Testis (tissue), 2 donors: ENCODE measurements around the gene CCDC192.

Source experiments
- CTCF ChIP-seq, 3 experiments: fragments of 450-650 bp in 2 of 3; fragments of 200-600 bp in 1 of 3; sonication (generic) in 1 of 3; IDR thresholded peaks; one replicate each; pipeline ENCODE4 v1.5.1; 2016 to 2019; ENCODE audit warnings: antibody characterized with exemption in 3 of 3, mild to moderate bottlenecking in 2 of 3, moderate library complexity in 1 of 3
- POLR2A ChIP-seq: fragments of 450-650 bp; IDR thresholded peaks from one replicate; pipeline ENCODE4 v1.6.1; 2017; ENCODE audit warnings: antibody characterized with exemption, mild to moderate bottlenecking, moderate library complexity

GRCh38 chr5:127970854-127971425, 267.7 kb downstream of the CCDC192 start:
- no peak for TF ChIP-seq CTCF (IDR thresholded peaks at IDR 0.05)
- TF ChIP-seq POLR2A = no peak
